Measurements from ENCODE around the gene ZNF165. TPM values are rescaled to one million over a fixed set of nuclear protein-coding genes. Genes with fewer than 3 reads are reported as not detected.

Gene ZNF165
- total and polyA plus RNA-seq, 2 of the 13 experiments (the other 11 are each of a cell fraction or from before 2014, with no cell fraction given), result 0.58 to 8.6 TPM

DNA sequence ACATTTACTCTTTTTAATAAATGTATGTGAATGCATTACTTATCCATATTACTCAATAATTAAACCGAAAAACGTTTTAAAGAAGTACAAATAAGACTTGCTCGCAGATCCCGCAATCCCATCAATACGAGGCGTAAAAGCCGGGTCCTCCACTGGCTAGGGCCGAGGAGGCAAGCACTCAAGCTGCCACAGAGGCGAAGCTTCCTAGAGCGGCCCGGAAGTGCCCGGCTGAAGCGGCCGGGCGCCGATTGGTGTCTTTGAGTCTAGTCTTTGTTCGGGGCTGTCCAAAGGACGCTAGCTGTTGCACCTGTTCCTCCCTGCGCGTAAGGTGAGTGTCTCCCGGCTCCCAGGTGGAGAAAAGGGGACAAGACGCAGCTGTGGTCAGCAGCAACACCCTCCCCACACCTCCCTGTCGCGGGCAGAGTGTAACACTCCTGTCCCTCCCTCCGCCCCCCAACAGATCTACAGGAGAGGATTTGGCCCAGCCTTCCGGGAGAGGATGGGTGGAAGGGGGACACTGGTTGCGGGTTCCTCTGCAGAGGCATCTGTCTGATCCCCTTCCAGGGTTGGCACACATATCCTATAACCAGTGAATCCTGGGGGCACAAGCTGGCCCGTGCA lies 44.1 kb downstream of the ZNF165 start, which contains the start of gene ZSCAN16 (continued):
- TF ChIP-seq ZNF260 (CRISPR knock-in tag; IDR thresholded peaks at IDR 0.05; ENCODE audit: borderline replicate concordance, low read depth) (no peak), FLYWCH1 (CRISPR knock-in tag; IDR thresholded peaks at IDR 0.05) (no peak), CBX2 (IDR thresholded peaks at IDR 0.05; ENCODE audit: low read depth, low read length) (no peak), CBX2 (CRISPR knock-in tag; IDR thresholded peaks at IDR 0.05; ENCODE audit: low read depth) (0 out of 2 replicates have a peak, but pooled peaks have one; percentile 74), FOXA3 (CRISPR knock-in tag; IDR thresholded peaks at IDR 0.05) (peak; percentile 53), ZKSCAN5 (CRISPR knock-in tag; IDR thresholded peaks at IDR 0.05) (peak; percentile 79), KLF11 (CRISPR knock-in tag; IDR thresholded peaks at IDR 0.05) (0 out of 2 replicates have a peak, but pooled peaks have one; percentile 55), MTF1 (CRISPR knock-in tag; IDR thresholded peaks at IDR 0.05) (no peak), BRCA1 (CRISPR knock-in tag; IDR thresholded peaks at IDR 0.05) (peak; percentile 78; the same call in 1 of the 2 replicates), HNRNPK (IDR thresholded peaks at IDR 0.05; ENCODE audit: low read depth, low read length, poor library complexity, severe bottlenecking) (no peak), ZNF724P (CRISPR knock-in tag; IDR thresholded peaks at IDR 0.05; ENCODE audit: borderline replicate concordance) (no peak; the same call in 1 of the 2 replicates), ZNF253 (CRISPR knock-in tag; IDR thresholded peaks at IDR 0.05; ENCODE audit: borderline replicate concordance) (peak; percentile 89; the same call in 1 of the 2 replicates), RXRB (CRISPR knock-in tag; IDR thresholded peaks at IDR 0.05; ENCODE audit: borderline replicate concordance) (peak; percentile 68; the same call in 1 of the 2 replicates), SIX1 (CRISPR knock-in tag; IDR thresholded peaks at IDR 0.05; ENCODE audit: borderline replicate concordance) (no peak)
- TF ChIP-seq, protein P1, sequence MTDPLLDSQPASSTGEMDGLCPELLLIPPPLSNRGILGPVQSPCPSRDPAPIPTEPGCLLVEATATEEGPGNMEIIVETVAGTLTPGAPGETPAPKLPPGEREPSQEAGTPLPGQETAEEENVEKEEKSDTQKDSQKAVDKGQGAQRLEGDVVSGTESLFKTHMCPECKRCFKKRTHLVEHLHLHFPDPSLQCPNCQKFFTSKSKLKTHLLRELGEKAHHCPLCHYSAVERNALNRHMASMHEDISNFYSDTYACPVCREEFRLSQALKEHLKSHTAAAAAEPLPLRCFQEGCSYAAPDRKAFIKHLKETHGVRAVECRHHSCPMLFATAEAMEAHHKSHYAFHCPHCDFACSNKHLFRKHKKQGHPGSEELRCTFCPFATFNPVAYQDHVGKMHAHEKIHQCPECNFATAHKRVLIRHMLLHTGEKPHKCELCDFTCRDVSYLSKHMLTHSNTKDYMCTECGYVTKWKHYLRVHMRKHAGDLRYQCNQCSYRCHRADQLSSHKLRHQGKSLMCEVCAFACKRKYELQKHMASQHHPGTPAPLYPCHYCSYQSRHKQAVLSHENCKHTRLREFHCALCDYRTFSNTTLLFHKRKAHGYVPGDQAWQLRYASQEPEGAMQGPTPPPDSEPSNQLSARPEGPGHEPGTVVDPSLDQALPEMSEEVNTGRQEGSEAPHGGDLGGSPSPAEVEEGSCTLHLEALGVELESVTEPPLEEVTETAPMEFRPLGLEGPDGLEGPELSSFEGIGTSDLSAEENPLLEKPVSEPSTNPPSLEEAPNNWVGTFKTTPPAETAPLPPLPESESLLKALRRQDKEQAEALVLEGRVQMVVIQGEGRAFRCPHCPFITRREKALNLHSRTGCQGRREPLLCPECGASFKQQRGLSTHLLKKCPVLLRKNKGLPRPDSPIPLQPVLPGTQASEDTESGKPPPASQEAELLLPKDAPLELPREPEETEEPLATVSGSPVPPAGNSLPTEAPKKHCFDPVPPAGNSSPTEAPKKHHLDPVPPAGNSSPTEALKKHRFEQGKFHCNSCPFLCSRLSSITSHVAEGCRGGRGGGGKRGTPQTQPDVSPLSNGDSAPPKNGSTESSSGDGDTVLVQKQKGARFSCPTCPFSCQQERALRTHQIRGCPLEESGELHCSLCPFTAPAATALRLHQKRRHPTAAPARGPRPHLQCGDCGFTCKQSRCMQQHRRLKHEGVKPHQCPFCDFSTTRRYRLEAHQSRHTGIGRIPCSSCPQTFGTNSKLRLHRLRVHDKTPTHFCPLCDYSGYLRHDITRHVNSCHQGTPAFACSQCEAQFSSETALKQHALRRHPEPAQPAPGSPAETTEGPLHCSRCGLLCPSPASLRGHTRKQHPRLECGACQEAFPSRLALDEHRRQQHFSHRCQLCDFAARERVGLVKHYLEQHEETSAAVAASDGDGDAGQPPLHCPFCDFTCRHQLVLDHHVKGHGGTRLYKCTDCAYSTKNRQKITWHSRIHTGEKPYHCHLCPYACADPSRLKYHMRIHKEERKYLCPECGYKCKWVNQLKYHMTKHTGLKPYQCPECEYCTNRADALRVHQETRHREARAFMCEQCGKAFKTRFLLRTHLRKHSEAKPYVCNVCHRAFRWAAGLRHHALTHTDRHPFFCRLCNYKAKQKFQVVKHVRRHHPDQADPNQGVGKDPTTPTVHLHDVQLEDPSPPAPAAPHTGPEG (CRISPR knock-in tag; IDR thresholded peaks at IDR 0.05), result peak; percentile 95
- TF ChIP-seq, protein P2, sequence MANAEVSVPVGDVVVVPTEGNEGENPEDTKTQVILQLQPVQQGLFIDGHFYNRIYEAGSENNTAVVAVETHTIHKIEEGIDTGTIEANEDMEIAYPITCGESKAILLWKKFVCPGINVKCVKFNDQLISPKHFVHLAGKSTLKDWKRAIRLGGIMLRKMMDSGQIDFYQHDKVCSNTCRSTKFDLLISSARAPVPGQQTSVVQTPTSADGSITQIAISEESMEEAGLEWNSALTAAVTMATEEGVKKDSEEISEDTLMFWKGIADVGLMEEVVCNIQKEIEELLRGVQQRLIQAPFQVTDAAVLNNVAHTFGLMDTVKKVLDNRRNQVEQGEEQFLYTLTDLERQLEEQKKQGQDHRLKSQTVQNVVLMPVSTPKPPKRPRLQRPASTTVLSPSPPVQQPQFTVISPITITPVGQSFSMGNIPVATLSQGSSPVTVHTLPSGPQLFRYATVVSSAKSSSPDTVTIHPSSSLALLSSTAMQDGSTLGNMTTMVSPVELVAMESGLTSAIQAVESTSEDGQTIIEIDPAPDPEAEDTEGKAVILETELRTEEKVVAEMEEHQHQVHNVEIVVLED (CRISPR knock-in tag; IDR thresholded peaks at IDR 0.05; ENCODE audit: borderline replicate concordance), result peak; percentile 56
- TF ChIP-seq, protein P3, sequence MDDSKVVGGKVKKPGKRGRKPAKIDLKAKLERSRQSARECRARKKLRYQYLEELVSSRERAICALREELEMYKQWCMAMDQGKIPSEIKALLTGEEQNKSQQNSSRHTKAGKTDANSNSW (CRISPR knock-in tag; IDR thresholded peaks at IDR 0.05; ENCODE audit: borderline replicate concordance), result no peak

All from HepG2 (cell line).